GM21576 (cell line): ENCODE results near the gene ABT1.
"Not testable (repeated sequence)": the region's sequence is repeated elsewhere in the genome, so short reads cannot be mapped to it uniquely, and the experiment has no call there.

Experiments used
- ATAC-seq: cut with Tn5 transposase; IDR thresholded peaks from one replicate; pipeline ENCODE4 v1.9.1; 2021; ENCODE audit warnings: mild to moderate bottlenecking, moderate library complexity; ENCODE audit not compliant: unreplicated experiment

The ABT1 gene

GRCh38 chr6:26596579-26597388, at the start of gene ABT1:
TSS of gene ABT1 (plus strand) at chr6:26596953. CDS start at chr6:26596983, 30 bp downstream.
- peak; percentile 75 for ATAC-seq

DNA sequence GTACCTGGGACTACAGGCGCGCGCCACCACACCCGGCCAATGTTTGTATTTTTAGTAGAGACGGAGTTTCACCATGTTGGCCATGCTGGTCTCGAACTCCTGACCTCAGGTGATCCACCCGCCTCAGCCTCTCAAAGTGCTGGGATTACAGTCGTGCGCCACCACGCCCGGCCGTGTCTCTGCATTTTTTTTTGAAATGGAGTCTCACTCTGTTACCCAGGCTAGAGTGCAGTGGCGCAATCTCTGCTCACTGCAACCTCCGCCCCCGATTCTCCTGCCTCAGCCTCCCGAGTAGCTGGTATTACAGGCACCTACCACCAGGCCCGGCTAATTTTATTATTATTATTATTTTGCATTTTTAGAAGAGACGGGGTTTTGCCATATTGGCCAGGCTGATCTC, 49.4 kb upstream of the ABT1 start:
- ATAC-seq: not testable (repeated sequence)

DNA sequence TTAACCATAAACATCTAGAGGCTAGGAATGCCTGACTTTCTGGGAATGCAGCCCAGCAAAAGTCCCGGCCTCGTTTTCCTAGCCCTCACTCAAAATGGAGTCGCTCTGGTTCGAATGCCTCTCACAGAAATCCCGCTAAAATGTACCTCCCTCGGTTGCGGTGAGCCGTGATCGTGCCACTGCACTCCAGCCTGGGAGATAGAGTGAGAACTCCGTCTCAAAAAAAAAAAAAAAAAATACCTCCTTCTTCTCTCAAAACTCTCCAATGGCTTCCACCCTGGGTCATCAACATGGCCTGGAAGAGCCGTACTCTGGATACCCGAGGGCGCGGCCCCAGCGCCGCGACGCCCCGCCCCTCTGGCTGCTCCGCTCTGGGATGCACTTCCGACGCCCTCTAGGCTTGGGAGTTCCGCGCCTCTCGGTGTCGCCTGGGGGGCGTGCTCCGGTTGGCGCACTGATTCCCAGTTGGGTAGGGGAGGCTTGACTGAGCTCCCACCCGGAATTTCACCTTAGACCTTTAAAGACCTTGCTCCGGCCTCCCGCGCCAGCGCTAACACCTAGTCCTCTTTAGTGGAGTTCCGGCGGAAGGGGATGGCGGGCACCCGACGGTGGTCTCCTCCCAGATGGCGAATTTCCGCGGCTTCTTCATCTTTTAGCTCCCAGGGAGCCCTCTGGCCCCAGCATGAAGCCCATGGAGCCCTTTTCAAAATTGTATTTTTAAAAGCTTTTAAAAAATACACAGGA, 46.3 kb upstream of the ABT1 start:
- ATAC-seq: no peak

DNA sequence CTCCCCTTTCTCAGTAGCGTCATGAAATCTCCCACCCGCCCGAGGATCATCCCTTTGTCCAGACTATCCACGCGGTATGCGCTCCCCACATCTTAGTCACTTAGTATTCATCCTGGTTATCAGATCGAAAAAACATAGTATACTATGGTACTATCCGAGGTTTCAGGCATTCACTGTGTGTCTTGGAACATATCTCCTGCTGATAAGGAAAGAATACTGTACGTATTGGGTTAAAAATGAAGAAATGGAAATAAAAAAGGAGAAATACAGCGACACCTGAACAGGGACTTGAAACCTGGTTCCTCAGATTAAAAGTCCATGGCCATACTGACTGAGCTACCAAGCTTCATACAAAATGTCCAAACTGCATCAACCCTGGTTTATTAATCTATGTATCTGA, 44.5 kb upstream of the ABT1 start:
- no peak for ATAC-seq

DNA sequence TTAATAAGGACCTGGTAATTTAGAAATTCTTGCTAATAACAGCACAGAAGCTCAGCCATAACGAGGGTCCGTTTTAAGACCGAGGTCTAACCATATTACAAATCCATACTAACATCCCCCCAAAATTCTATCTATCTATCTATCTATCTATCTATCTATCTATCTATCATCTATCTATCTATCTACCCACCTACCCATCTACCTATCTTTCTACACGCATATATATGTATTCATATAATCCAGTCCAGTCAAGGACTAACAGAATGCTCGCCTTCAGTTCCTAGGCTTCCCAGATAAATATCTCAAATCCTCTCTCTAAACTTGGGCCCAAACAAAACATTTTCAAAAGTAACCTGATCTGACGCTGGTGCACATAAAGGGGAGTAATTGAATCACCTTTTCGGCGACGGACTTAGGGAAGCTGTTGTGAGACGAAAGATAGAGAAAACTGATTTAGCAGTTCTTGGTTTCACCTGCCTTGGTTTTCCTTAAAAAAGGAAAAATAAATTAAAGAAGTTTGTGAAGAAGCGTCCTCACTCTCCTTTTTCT, 44.0 kb upstream of the ABT1 start:
- ATAC-seq: no peak

GRCh38 chr6:26553264-26553634, 43.5 kb upstream of the ABT1 start:
- ATAC-seq: peak; percentile 46

GRCh38 chr6:26553635-26554446, 42.9 kb upstream of the ABT1 start:
- peak; percentile 32 for ATAC-seq

DNA sequence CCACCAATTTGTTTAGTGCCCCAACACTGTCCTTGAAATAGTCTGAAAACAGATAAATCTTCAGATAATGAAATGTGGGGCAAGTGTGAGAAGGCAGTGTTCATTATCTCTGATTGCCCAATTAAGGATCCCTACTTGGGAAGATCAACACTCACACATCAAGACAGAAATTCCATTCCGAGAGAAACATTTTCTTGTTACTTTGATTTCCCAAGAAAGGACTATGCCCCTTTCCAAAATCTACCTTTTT, 42.4 kb upstream of the ABT1 start:
- no peak for ATAC-seq

DNA sequence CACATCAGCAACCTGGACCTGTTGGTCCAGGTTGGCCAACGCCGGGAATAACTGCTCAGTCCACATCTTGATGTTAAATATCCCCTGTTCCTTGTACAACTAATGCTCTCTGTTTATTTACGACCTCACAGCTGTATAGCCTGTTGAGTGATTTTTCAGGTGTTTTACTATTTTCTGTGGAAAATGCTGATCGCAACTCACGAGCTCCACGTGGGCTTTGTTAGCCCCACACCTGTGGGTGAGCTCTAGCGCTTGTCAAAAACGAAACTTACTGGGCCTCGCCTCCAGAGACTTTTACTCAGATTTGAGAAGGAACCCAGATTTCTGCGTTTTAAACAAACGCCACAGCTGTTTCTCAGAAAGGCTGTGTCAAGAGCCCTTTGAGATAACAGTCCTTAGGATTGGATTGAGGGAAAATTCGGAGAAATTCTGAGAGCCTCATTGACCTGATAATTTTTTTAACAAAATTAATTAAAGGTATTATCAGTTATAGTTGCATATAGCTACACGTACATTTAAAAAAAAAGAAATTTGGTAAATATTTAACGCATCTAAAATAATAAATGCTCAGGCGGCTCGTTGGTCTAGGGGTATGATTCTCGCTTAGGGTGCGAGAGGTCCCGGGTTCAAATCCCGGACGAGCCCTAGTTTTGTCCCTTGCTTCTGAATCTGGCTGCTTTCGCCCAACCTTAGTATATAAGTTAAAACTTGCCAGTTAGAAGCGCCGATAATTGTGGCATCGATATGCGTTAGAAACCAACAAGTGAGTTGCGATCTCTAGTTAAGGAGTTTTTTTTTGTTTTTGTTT, 41.9 kb upstream of the ABT1 start:
- no peak for ATAC-seq

DNA sequence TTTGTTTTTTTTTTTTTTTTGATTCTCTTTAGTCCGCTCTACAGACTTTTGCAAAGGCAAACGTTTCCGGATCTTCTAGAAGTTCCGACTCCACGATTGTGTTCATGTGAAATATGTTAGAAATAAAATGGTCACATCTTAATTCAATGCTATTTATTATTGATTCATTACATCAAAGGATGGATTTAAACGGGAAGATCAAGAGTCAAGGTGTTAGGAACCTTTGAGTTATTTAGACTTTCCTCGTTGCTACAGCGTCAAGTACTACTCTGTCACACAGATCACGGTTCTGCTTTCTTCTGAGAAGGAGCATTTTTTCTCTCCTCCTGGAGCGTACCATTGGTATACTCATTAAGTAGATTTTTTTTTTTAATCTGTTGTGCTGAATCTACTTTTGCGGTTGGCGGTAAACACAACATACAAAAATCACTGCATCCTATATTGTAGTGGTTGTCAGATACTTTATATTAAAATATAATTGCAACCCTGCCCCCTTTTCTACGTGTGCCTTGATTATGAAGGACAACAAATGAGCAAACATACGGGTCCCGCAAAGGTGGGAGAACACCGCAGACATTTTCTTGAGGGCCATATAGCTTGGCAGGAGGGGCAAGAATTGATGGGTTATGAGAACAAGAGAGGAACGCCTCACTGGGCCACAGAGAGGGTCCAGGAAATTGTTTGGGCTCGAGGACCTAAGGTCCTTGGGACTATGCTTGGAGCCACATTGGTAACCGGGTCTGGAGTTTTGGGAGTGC, 41.1 kb upstream of the ABT1 start:
- ATAC-seq: no peak

DNA sequence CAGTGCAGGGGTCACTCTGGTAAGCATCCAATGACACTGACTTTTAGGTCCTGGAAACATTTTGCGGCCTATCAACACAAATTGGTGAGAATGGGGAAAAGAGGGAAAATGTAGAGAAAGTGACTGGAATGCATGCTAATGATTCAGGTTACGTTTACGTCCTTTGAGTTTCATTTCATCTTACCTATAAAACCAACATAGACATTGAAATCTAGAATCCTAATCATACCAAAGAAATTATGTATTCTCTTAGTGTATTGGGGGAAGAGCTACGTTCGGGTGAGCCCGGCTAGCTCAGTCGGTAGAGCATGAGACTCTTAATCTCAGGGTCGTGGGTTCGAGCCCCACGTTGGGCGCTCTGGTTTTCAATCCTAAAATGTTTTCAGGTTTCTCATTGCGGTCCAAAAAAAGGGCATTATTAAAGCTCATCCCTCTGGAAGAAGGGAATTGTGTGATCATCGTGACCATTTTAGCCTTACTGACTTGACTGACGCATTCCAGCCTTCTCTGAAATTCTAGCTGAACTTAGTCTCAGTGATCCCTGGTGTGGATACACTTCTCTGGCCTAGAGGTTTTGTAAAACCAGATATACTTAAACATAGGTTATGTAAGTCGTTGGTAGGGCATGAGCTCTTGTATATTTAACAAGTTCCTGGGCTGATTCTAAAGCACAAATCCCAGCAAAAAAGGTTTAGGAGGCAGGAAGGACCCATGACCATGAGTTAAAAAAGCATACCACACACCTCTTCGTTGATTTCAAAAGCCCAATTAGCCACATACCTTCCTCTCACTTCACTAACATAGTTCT, 40.3 kb upstream of the ABT1 start:
- ATAC-seq: no peak

DNA sequence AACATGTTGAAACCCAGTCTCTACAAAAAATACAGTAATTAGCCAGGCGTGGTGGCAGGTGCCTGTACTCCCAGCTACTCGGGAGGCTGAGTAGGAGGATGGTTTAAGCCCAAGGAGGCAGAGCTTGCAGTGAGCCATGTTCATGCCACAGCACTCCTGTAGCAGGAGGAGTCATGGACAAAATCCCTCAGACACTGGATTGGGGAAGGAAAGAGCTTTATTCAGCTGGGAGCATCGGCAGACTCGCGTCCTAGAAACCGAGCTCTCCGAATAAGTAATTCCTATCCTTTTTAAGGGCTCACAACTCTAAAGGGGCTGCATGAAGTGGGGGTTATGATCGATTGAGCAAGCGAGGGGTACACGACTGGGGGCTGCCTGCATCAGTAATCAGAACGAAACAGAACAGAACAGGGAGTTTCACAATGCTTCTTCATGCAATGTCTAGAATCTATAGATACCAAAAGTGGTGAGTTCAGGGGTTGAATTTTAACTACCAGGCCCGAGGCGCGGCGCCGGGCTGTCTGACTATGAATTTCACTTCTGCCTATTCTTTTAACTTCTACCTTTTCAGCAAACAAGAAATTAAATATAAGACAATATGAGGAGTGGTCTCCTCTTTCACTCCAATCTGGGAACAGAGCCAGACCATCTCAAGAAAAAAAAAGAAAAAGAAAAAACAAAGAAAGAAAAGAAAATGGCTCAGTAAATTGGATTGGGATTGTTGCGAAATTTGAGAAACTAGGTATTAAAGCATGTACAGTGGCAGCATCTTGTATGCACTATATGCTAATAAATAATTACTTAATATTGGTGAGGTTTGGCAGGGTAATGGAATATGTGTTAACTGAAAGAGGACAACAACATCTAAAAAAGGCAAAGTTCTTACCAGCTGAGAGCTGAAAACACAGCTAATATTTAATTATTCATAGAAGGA, 35.0 kb upstream of the ABT1 start:
- no peak for ATAC-seq

DNA sequence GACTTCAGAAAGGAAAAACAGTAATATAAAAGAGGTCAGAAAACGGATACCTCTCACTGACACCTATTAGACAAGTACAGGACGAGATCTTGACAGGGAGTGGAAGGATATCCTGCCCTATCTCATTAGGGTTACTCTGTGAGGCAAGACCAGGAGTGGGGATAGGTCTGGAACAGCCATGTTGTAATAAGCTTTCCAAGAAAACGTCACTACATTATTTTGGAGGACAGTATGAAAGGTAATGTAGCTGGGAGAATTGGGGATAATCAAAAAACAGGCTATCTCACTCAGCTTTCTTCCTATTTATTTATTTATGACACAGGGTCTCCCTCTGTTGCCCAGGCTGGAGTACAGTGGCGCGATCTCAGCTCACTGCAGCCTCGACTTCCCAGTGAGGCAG, 33.3 kb upstream of the ABT1 start:
- no peak for ATAC-seq

DNA sequence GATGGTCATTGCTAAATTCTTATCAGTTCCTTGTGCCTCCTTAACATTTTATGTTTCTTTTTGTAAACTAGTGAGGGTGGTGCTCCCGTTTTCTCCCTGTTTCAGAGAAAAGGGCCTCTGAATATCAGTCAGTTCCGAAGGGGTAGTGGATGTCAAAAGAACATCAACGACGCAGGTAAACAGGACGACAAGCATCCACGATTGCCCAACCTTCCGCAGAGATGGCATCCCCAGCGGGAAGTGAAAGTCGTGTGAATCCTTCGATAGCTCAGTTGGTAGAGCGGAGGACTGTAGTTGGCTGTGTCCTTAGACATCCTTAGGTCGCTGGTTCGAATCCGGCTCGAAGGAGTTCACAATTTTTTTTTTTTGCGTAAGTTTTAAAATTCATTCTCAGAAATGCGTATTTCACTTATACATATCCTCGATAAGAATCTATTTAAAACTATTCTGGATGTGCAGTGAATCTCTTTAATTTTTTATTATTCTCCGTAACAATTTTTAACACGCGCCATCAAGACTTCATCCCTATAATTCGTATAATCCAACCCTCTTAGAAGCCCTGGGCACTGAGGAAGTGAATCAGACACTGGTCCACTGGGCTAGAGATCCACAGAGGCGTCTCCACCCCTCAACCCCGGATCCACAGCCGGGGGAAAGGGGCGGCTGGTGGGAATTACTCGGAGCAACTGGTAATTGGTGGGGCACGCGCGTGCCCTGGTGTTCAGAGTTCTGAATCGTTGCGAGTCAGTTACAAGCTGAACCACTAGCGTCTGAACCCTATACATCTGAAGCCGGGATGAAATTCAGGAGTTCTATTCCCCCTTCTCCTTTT, 27.9 kb upstream of the ABT1 start:
- ATAC-seq: peak; percentile 74

DNA sequence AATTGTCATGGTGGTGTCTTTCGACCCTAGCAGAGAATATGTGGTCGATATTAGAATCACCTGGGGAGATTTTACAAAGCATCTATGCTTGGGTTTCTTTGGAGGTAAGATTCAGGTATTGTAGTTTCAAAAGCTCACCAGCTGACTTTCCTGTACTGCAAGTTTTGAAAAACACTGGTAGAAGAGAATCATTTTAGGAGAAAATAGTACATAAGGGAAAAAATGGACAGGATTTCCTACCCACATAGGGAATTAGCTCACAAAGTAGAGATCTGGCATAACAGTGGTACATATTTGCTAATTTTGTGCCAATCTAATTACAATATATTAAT, 27.4 kb upstream of the ABT1 start:
- no peak for ATAC-seq

- no peak for ATAC-seq
These were observed 26.5 kb upstream of the ABT1 start for GRCh38 chr6:26570027-26570809.
